HL-60 (cell line): ENCODE results near the gene PSAT1.

Experiments used
- DNase-seq, 2 experiments: peaks; one replicate each; pipeline ENCODE4 v3.0.0-alpha.2; 2010 to 2020; ENCODE audit warnings: low read depth in 1 of 2, low spot score in 1 of 2
- H3K27ac ChIP-seq: fragments of 250-450 bp; sonication (Bioruptor Pico); replicated peaks from 2 replicates; pipeline ENCODE4 v1.5.1; 2020; ENCODE audit warnings: mild to moderate bottlenecking, moderate library complexity
- H3K27me3 ChIP-seq: fragments of 250-450 bp; sonication (Bioruptor Pico); 2 replicates; pipeline ENCODE4 v1.5.1; 2021; ENCODE audit warnings: mild to moderate bottlenecking, moderate library complexity; ENCODE audit not compliant: insufficient read depth, poor library complexity, severe bottlenecking
- H3K4me3 ChIP-seq: replicated peaks from 2 replicates; pipeline ENCODE4 v1.5.1; 2011; ENCODE audit warnings: mild to moderate bottlenecking, control low read depth, low read length; ENCODE audit not compliant: insufficient read depth
- CTCF ChIP-seq: IDR thresholded peaks from one replicate; pipeline ENCODE4 v1.5.1; 2011; ENCODE audit warnings: low read length, control low read depth, inconsistent platforms; ENCODE audit not compliant: insufficient read depth
- GABPA ChIP-seq: IDR thresholded peaks from 2 replicates; pipeline ENCODE4 v1.6.1; 2012; ENCODE audit warnings: low read depth
- POLR2AphosphoS5 ChIP-seq: IDR thresholded peaks from 2 replicates; pipeline ENCODE4 v1.6.1; 2012; ENCODE audit warnings: low read depth
- REST ChIP-seq: IDR thresholded peaks from 2 replicates; pipeline ENCODE4 v1.6.1; 2012; ENCODE audit warnings: low read depth; ENCODE audit not compliant: insufficient replicate concordance
- SPI1 ChIP-seq: IDR thresholded peaks from 2 replicates; pipeline ENCODE4 v1.6.1; 2012; ENCODE audit warnings: low read depth, mild to moderate bottlenecking, borderline replicate concordance

Gene PSAT1

GRCh38 chr9:78307360-78307759 is 10.4 kb downstream of the PSAT1 start:
- Histone ChIP-seq H3K27ac (no peak overlapping the region), H3K4me3 (no peak overlapping the region), H3K27me3 (no peaks in the 10 kb centered on the region)
- TF ChIP-seq POLR2AphosphoS5: no peak
- TF ChIP-seq CTCF: no peak
- TF ChIP-seq GABPA: no peak
- no peak for TF ChIP-seq REST
- TF ChIP-seq SPI1: no peak
- no peak for DNase-seq

- no peak for DNase-seq
- no peaks in the 10 kb centered on the region for H3K27me3 ChIP-seq
- no peak overlapping the region for H3K4me3 ChIP-seq
- no peak overlapping the region for H3K27ac ChIP-seq
- TF ChIP-seq POLR2AphosphoS5: no peak
- no peak for TF ChIP-seq SPI1
- TF ChIP-seq GABPA: no peak
- no peak for TF ChIP-seq CTCF
- TF ChIP-seq REST: no peak
Measured at GRCh38 chr9:78309066-78309465, 12.1 kb downstream of the PSAT1 start.

- Histone ChIP-seq H3K27me3 (no peaks in the 10 kb centered on the region), H3K4me3 (no peak overlapping the region), H3K27ac (no peak overlapping the region)
- no peak for DNase-seq
- TF ChIP-seq CTCF (no peak), GABPA (no peak), REST (no peak), POLR2AphosphoS5 (no peak), SPI1 (no peak)
Measured at GRCh38 chr9:78311075-78311474, 14.2 kb downstream of the PSAT1 start.
